Measurements from ENCODE around the gene RABL6.

- TF ChIP-seq EP300 (IDR thresholded peaks at IDR 0.05) (no peak), CTCF (IDR thresholded peaks at IDR 0.05) (no peak)
Measured at GRCh38 chr9:136804509-136805206, 3.1 kb upstream of the RABL6 start.
